HG03565 (cell line): ENCODE data around the gene POLR2J2.
"Not testable (repeated sequence)": the region's sequence is repeated elsewhere in the genome, so short reads cannot be mapped to it uniquely, and the experiment has no call there.

Experiments
- ATAC-seq: cut with Tn5 transposase; IDR thresholded peaks from one replicate; pipeline ENCODE4 v1.9.1; 2021; ENCODE audit warnings: mild to moderate bottlenecking, moderate library complexity; ENCODE audit not compliant: unreplicated experiment

Gene POLR2J2

GRCh38 chr7:102673447-102674067, 2.1 kb upstream of the POLR2J2 start:
- not testable (repeated sequence) for ATAC-seq

DNA sequence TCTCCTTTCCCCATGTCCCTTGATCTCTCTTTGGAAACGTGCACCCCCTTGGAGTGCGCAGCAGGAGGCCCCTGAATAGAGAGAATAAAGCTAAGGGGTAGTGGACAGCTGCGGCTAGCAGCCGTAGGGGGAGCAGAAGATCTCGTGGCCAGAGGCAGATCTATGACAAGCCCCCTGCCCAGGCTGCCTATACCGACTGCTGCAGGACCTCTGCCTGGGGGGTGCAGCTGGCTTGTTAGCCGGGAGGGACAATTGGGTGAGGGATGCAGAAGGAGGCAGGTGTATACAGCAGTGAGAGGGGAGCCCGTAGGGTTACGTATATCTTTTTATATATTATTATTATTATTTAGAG, 469 bp upstream of the POLR2J2 start:
- ATAC-seq = not testable (repeated sequence)

DNA sequence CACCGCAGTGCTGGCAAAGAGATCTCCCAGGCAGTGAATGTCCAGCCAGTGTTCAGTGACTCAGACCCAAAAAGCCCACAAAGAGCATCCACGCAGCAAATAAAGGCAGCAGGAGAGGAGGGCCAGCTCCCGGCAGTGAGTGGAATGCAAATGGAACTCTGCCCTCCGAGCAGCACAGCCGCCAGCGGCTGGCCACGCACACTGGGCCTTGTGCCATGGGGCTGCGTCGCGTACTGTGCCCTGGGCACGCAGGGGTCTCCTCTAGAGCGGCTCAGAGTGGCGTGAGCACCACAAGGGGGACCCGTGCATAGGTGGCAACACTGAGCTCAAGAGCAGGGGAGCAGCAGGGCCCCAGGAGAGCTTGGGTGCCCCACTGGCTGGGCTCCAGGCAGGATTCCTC, 3.9 kb downstream of the POLR2J2 start:
- ATAC-seq = not testable (repeated sequence)

GRCh38 chr7:102666850-102667249, 4.6 kb downstream of the POLR2J2 start:
- not testable (repeated sequence) for ATAC-seq

DNA sequence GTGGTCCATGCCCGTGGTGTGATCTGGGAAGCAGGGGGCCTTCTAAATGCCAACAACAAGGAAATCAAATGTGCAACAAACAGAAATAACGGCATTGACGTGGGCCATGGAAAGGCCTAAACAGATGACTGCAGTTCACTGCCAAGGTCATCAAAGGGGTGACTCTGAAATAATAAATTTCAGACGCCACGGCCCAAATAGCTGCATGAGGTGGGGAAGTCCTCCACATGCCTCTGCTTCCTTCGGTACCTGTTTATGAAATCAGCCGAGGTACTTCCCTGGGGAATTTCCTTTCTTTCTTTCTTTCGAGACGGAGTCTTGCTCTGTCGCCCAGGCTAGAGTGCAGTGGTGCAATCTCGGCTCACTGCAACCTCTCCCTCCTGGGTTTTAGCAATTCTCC, 6.7 kb downstream of the POLR2J2 start:
- ATAC-seq = not testable (repeated sequence)

DNA sequence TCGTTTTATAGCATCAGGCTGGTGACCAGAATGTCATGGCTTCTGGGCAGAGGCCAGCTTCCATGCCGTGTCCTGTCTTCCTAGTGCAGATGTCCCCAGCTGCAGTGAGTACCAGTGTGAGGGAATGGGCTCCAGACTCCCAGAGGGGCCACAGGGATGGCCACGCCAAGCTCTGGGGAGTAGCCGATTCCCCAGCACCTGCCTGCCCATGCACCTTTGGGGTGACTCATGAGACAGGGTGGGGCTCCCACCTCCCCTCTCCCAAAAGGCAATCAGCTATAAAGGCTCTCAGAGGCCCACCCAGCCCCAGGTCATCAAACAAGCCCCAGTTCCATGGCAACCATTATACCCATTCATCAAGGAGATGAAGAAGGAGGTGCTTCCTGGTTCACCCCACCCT, 21.5 kb downstream of the POLR2J2 start, which contains the start of gene SPDYE2B:
Gene SPDYE2B, plus strand, starts transcription at position 396 of the 400 bp plus-strand sequence. CDS start 2,030 bp downstream, outside the sequence.
- not testable (repeated sequence) for ATAC-seq

DNA sequence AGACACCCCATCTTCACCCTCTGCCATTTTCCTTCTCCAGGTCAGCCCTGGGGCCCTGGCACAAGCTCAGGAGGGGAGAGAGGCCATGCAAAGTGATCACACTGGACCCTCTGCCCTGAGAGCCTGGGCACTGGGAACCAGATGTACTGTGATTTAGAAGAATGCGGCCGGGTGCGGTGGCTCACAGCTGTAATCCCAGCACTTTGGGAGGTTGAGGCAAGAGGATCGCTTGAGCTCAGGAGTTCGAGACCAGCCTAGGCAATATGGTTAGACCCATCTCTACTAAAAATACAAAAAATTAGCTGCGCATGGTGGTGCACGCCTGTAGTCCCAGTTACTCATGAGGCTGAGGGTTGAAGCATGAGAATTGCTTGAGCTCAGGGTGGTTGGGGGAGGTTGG, 23.6 kb downstream of the POLR2J2 start:
- not testable (repeated sequence) for ATAC-seq

GRCh38 chr7:102643404-102643803, 28.1 kb downstream of the POLR2J2 start:
- not testable (repeated sequence) for ATAC-seq

- ATAC-seq = not testable (repeated sequence)
Observed at GRCh38 chr7:102642691-102643090, 28.8 kb downstream of the POLR2J2 start, which contains the start of gene UPK3BL1. TSS of gene UPK3BL1 (minus strand) at chr7:102642791. CDS start at chr7:102642741, 50 bp downstream.

DNA sequence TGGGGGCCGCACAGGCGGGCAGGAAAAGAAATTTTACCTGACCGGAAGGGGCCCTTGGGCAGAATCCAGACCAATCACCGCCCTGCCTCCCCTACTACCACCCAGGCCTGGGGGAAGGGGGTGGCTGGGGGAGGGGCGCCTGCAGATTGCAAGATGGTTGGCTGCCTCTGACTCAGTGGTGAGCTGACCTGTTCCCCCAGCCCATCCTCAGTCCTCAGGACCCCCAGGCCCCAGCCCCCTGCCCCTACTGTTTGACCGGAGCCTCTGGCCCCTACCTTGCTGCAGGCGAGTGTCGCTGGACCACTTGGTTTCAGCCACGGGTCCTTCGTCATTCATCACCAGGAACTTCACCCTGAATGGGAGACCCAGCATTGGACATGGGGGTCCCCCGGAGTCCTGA, 32.6 kb downstream of the POLR2J2 start:
- not testable (repeated sequence) for ATAC-seq

DNA sequence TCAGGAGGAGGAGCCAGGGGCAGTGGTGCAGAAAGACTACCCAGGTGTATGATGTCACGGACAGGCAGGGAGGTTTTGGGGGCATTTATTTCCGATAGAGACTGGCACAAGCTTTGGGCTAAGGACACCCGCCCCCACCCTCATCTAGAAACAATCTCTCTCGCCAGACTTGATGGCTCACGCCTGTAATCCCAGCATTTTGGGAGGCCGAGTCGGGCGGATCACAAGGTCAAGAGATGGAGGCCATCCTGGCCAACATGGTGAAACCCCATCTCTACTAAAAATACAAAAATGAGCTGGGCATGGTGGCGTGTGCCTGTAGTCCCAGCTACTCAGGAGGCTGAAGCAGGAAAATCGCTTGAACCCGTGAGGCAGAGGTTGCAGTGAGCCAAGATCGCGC, 34.5 kb downstream of the POLR2J2 start:
- not testable (repeated sequence) for ATAC-seq

- ATAC-seq = not testable (repeated sequence)
Observed at GRCh38 chr7:102635354-102635753, 36.1 kb downstream of the POLR2J2 start.

- not testable (repeated sequence) for ATAC-seq
Observed at GRCh38 chr7:102634299-102634698, 37.2 kb downstream of the POLR2J2 start.

- not testable (repeated sequence) for ATAC-seq
Observed at GRCh38 chr7:102630622-102631021, 40.8 kb downstream of the POLR2J2 start.

- ATAC-seq = not testable (repeated sequence)
Observed at GRCh38 chr7:102627271-102627904, 44.1 kb downstream of the POLR2J2 start.

DNA sequence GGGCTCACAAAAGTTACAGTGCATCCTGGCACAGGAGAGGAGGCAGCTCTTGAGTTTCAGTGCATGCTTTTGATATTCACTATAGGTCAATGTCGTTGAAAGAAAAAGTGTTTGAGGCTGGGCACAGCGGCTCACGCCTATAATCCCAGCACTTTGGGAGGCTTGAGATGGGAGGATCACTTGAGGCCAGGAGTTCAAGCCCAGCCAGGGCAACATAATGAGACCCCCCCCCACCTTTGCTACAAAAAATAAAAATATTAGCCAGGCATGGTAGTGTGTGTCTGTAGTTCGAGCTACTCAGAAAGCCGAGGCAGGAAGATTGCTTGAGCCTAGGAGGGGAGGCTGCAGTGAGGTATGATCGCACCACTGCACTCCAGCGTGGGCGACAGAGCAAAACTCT, 53.3 kb downstream of the POLR2J2 start:
- ATAC-seq = not testable (repeated sequence)

DNA sequence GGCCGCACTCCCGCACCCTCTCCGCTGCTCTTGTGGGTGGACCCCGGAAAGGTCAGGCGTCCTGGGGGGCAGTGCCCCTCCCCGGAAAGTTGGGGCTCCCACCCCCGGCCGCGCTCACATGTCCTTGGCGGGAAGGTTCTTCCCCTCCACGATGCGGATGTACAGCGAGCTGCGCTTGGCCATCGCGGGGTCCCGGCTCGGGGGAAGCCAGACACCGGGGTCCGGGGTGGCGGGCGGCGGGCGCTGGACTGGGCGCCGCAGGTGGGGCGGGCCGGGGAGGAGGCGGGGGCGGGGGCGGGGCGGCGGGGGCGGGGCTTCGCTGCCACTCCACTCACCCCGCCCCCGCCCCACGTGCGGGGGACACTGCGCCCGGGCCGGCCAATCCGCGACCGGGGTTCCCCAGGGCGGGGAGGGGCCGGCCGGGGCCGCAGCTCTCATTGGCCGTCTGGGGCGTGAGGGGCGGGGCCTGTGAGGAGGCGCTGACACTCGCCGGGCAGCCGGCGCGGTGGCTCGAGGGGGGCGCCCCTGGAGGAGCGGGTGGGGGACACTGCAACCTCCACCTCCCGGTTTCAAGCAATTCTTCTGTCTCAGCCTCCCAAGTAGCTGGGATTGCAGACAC, 54.8 kb downstream of the POLR2J2 start, which contains the start of gene RASA4:
Gene RASA4, minus strand, starts transcription at position 250 of the 619 bp plus-strand sequence. Its CDS starts 67 bp downstream, at position 183.
- peak; percentile 58 for ATAC-seq
